T-cell (primary cell): ENCODE measurements around the gene CDH4. TPM values are rescaled to one million over a fixed set of nuclear protein-coding genes. Genes with fewer than 3 reads are reported as not detected.

Experiments used
- ATAC-seq, 4 experiments: fragments of 200-7000 bp in 3 of 4; fragments of 150-1000 bp in 1 of 4; cut with Tn5 transposase; replicated peaks in 1 of 4; 1 replicate in 3 of 4; 2 replicates in 1 of 4; pipeline ENCODE4 v1.10.0; 2021; ENCODE audit warnings: moderate library complexity in 3 of 4, mild to moderate bottlenecking in 2 of 4, moderate number of reproducible peaks in 1 of 4
- CTCF ChIA-PET, 2 donors: fragments of 300-600 bp; sonication (Branson Sonifier 250); formaldehyde crosslinking; loops; one replicate each; lab custom pipeline; 2022; ENCODE audit warnings: antibody characterized with exemption in 2 of 2; lab: Charles Lee
- POLR2A ChIA-PET, 2 donors: fragments of 300-600 bp; sonication (Branson Sonifier 250); formaldehyde crosslinking; loops; one replicate each; lab custom pipeline; 2022; ENCODE audit warnings: antibody characterized with exemption in 2 of 2; lab: Charles Lee
- DNase-seq, 35 experiments: peaks; one replicate each; pipeline versions ENCODE4 v3.0.0 to v3.0.0-alpha.2; 2013 to 2023
- H3K27ac ChIP-seq: one replicate; pipeline ENCODE4 v1.5.1; 2013; ENCODE audit warnings: low read length
- H3K27me3 ChIP-seq, 2 experiments: replicated peaks in 1 of 2; 1 replicate in 1 of 2; 2 replicates in 1 of 2; pipeline versions ENCODE4 v1.6.1 to v1.7.0; 2013; ENCODE audit warnings: low read length in 1 of 2, mixed read lengths in 1 of 2; ENCODE audit not compliant: control insufficient read depth in 2 of 2, insufficient read depth in 2 of 2; ENCODE audit errors: extremely low read depth in 1 of 2
- H3K36me3 ChIP-seq, 2 donors: 1 replicate in 1 of 2; 2 replicates in 1 of 2; pipeline versions ENCODE4 v1.6.1 to v1.7.0; 2013; ENCODE audit warnings: low read length in 1 of 2; ENCODE audit not compliant: control insufficient read depth in 2 of 2, insufficient read depth in 1 of 2; ENCODE audit errors: extremely low read depth in 1 of 2
- H3K4me1 ChIP-seq, 2 experiments: 1 replicate in 1 of 2; 2 replicates in 1 of 2; pipeline versions ENCODE4 v1.6.1 to v1.7.0; 2013; ENCODE audit warnings: low read length in 2 of 2, mixed read lengths in 1 of 2; ENCODE audit not compliant: insufficient read depth in 2 of 2, control insufficient read depth in 1 of 2; ENCODE audit errors: extremely low read depth in 1 of 2
- H3K4me3 ChIP-seq, 2 donors: 1 replicate in 1 of 2; 2 replicates in 1 of 2; pipeline versions ENCODE4 v1.5.1 to v1.7.0; 2013; ENCODE audit warnings: mild to moderate bottlenecking in 2 of 2, low read length in 1 of 2, moderate library complexity in 1 of 2; ENCODE audit not compliant: control insufficient read depth in 1 of 2; ENCODE audit errors: extremely low read depth in 1 of 2
- H3K9me3 ChIP-seq: 2 replicates; pipeline ENCODE4 v1.7.0; 2013
- H3K27ac Mint-ChIP-seq, 2 donors: one replicate each; pipeline ENCODE4 v1.8.0; 2020 to 2021; ENCODE audit warnings: mild to moderate bottlenecking in 2 of 2, mixed read lengths in 2 of 2
- H3K27me3 Mint-ChIP-seq, 2 donors: one replicate each; pipeline ENCODE4 v1.8.0; 2021 to 2022; ENCODE audit warnings: mixed read lengths in 2 of 2
- H3K36me3 Mint-ChIP-seq: one replicate; pipeline ENCODE4 v1.8.0; 2021; ENCODE audit warnings: mixed read lengths
- H3K4me1 Mint-ChIP-seq, 3 donors: one replicate each; pipeline ENCODE4 v1.8.0; 2020 to 2022; ENCODE audit warnings: mixed read lengths in 3 of 3, mild to moderate bottlenecking in 1 of 3
- H3K4me3 Mint-ChIP-seq, 3 donors: one replicate each; pipeline ENCODE4 v1.8.0; 2020 to 2022; ENCODE audit warnings: mild to moderate bottlenecking in 3 of 3, mixed read lengths in 3 of 3, moderate library complexity in 3 of 3
- H3K9me3 Mint-ChIP-seq, 3 donors: one replicate each; pipeline ENCODE4 v1.8.0; 2020 to 2022; ENCODE audit warnings: mixed read lengths in 3 of 3
- WGBS: methylation state at CpG from one replicate; pipeline ENCODE4 v1.1.5; 2013; ENCODE audit warnings: missing lambda C conversion rate; ENCODE audit not compliant: insufficient coverage; 5-methylcytosine and 5-hydroxymethylcytosine counted together
- total RNA-seq, 35 experiments: library from RNA in 6 of 35; stranded (reverse) in 6 of 35; fragments of 120-200 nt in 1 of 35; gene quantifications; one replicate each; pipeline versions ENCODE4 v1.2.1 to v1.2.4 and lab custom pipeline; 2013 to 2026

CDH4 gene
- total RNA-seq, 5 donors from 2014 or later (not counting 1 experiment from before 2014, with no cell fraction given) = 0.06 to 0.64 (median 0.14) TPM

- H3K27ac Mint-ChIP-seq = no peak overlapping the region
- POLR2A ChIA-PET = interaction anchor here in 1 of 2 donors (0.6 kb wide), 1 partner anchor 10 kb away, joined by 3 read pairs; no protein-coding TSS in a partner anchor
- no peak overlapping the region for H3K4me3 Mint-ChIP-seq
- no peaks in the 10 kb centered on the region for H3K36me3 Mint-ChIP-seq
- peaks cover 0 to 16% of the 10 kb centered on the region in 2 experiments for H3K27me3 ChIP-seq
- H3K9me3 Mint-ChIP-seq = no peaks in the 10 kb centered on the region
- ATAC-seq (no peak), DNase-seq (no peak)
- 82% methylated on average over 13 of the region's 16 CpGs for WGBS
- H3K9me3 ChIP-seq = no peaks in the 10 kb centered on the region
- H3K27me3 Mint-ChIP-seq = no peaks in the 10 kb centered on the region
- no peaks in the 10 kb centered on the region for H3K4me1 Mint-ChIP-seq
- no peak overlapping the region for H3K27ac ChIP-seq
- no peak overlapping the region for H3K4me3 ChIP-seq
- CTCF ChIA-PET = no interaction called here
- H3K4me1 ChIP-seq = no peaks in the 10 kb centered on the region
- H3K36me3 ChIP-seq = no peaks in the 10 kb centered on the region
Observed at GRCh38 chr20:61417221-61417941, 165.3 kb downstream of the CDH4 start.

DNA sequence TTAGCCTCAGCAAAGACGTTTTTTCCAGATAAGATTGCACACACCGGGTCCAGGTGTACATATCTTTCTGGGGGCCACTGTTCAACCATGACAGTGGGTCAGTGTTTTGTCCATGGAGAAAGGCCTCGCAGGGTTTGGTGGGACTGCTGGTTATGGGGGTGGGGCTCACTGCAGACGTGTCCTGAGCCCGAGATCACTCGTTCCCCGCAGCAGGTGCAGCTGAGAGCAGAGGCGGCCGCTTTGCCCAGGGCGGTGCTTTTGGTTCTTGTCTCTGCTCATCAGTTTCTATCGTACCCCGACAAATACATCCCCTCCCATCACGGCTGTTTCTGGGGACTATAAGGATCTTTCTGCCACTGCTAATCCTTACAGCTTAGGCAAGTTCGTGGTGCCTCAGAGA is 166.9 kb downstream of the CDH4 start:
- Mint-ChIP-seq H3K9me3 (no peaks in the 10 kb centered on the region), H3K4me3 (no peak overlapping the region), H3K27me3 (no peaks in the 10 kb centered on the region), H3K36me3 (no peaks in the 10 kb centered on the region), H3K4me1 (no peaks in the 10 kb centered on the region), H3K27ac (no peak overlapping the region)
- CTCF ChIA-PET = no interaction called here
- Histone ChIP-seq H3K4me3 (no peak overlapping the region), H3K27me3 (peaks cover 0 to 10% of the 10 kb centered on the region in 2 experiments), H3K9me3 (no peaks in the 10 kb centered on the region), H3K4me1 (no peaks in the 10 kb centered on the region), H3K36me3 (no peaks in the 10 kb centered on the region), H3K27ac (no peak overlapping the region)
- POLR2A ChIA-PET = no interaction called here
- 75% methylated on average over 2 of the region's 14 CpGs for WGBS
- DNase-seq = no peak
- no peak for ATAC-seq

GRCh38 chr20:61419501-61419900 is 167.4 kb downstream of the CDH4 start:
- ATAC-seq = no peak
- DNase-seq = no peak
- Mint-ChIP-seq H3K36me3 (no peaks in the 10 kb centered on the region), H3K9me3 (no peaks in the 10 kb centered on the region), H3K27me3 (no peaks in the 10 kb centered on the region), H3K4me1 (no peaks in the 10 kb centered on the region), H3K4me3 (no peak overlapping the region), H3K27ac (no peak overlapping the region)
- Histone ChIP-seq H3K9me3 (no peaks in the 10 kb centered on the region), H3K27me3 (peaks cover 0 to 9% of the 10 kb centered on the region in 2 experiments), H3K36me3 (no peaks in the 10 kb centered on the region), H3K4me3 (no peak overlapping the region), H3K27ac (no peak overlapping the region), H3K4me1 (no peaks in the 10 kb centered on the region)
- POLR2A ChIA-PET = no interaction called here
- 46% methylated on average over 3 of the region's 6 CpGs for WGBS
- CTCF ChIA-PET = no interaction called here

DNA sequence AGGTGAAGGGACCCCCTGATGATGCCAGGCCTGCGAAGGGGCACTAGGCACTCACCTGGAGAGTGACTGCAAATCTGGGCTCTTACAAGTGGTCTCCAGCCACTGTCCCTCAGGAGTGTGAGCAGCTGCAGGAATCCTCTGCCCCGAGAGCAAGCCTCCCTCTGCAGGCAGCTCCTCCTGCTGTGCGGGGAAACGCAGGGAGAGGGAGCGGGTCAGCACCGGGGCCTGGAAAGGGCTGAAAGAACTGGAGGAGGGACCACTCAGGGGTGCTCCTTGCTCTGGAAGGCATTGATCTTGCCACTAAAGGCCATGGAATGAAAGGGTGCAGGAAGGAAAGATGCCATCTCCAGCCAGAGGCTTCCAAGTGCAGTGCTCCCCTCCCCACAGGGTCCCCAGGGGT is 168.0 kb downstream of the CDH4 start:
- DNase-seq (no peak), ATAC-seq (no peak)
- ChIA-PET POLR2A (no interaction called here), CTCF (no interaction called here)
- Mint-ChIP-seq H3K4me1 (no peaks in the 10 kb centered on the region), H3K27ac (no peak overlapping the region), H3K4me3 (no peak overlapping the region), H3K9me3 (no peaks in the 10 kb centered on the region), H3K36me3 (no peaks in the 10 kb centered on the region), H3K27me3 (no peaks in the 10 kb centered on the region)
- Histone ChIP-seq H3K27me3 (peaks cover 0 to 7% of the 10 kb centered on the region in 2 experiments), H3K27ac (no peak overlapping the region), H3K4me3 (no peak overlapping the region), H3K36me3 (no peaks in the 10 kb centered on the region), H3K4me1 (no peaks in the 10 kb centered on the region), H3K9me3 (no peaks in the 10 kb centered on the region)
- WGBS = 75% methylated on average over 1 of the region's 6 CpGs

DNA sequence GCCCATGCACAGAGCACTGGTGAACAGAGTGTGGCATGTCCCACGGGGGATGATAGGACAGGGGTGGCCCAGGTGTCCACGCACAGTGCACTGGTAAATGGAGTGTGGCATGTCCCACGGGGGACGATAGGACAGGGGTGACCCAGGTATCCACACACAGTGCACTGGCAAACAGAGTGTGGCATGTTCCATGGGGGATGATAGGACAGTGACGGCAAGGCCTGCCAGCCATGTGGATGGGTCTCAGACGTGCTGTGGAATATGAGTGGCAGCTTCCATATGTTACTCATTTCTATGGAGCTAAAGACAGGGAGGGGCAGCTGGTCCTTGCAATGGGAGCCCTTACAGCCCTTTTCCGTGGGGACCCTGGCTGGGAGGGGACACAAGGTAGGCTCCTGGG is 168.7 kb downstream of the CDH4 start:
- Histone ChIP-seq H3K36me3 (no peaks in the 10 kb centered on the region), H3K27me3 (peaks cover 0 to 7% of the 10 kb centered on the region in 2 experiments), H3K4me1 (no peaks in the 10 kb centered on the region), H3K27ac (no peak overlapping the region), H3K9me3 (no peaks in the 10 kb centered on the region), H3K4me3 (no peak overlapping the region)
- Mint-ChIP-seq H3K27me3 (no peaks in the 10 kb centered on the region), H3K4me1 (no peaks in the 10 kb centered on the region), H3K9me3 (no peaks in the 10 kb centered on the region), H3K36me3 (no peaks in the 10 kb centered on the region), H3K4me3 (no peak overlapping the region), H3K27ac (no peak overlapping the region)
- ChIA-PET POLR2A (no interaction called here), CTCF (no interaction called here)
- 85% methylated on average over 5 of the region's 7 CpGs for WGBS
- DNase-seq (no peak), ATAC-seq (no peak)

- ATAC-seq (no peak), DNase-seq (no peak)
- Mint-ChIP-seq H3K27ac (no peak overlapping the region), H3K4me3 (no peak overlapping the region), H3K27me3 (no peaks in the 10 kb centered on the region), H3K4me1 (no peaks in the 10 kb centered on the region), H3K36me3 (no peaks in the 10 kb centered on the region), H3K9me3 (no peaks in the 10 kb centered on the region)
- ChIA-PET POLR2A (interaction anchor here in 1 of 2 donors (0.6 kb wide), 1 partner anchor 34 kb away, joined by 3 read pairs; no protein-coding TSS in a partner anchor), CTCF (no interaction called here)
- Histone ChIP-seq H3K27ac (no peak overlapping the region), H3K9me3 (no peaks in the 10 kb centered on the region), H3K36me3 (no peaks in the 10 kb centered on the region), H3K4me1 (no peaks in the 10 kb centered on the region), H3K27me3 (peaks cover 0 to 7% of the 10 kb centered on the region in 2 experiments), H3K4me3 (no peak overlapping the region)
- 63% methylated on average over 13 of the region's 13 CpGs for WGBS
Observed at GRCh38 chr20:61422636-61423425, 170.8 kb downstream of the CDH4 start.
